Bronchial epithelial cell (primary cell): ENCODE results near the gene SIL1. TPM values are rescaled to one million over a fixed set of nuclear protein-coding genes. Genes with fewer than 3 reads are reported as not detected.
"Not testable (repeated sequence)": the region's sequence is repeated elsewhere in the genome, so short reads cannot be mapped to it uniquely, and the experiment has no call there.

Experiments
- DNase-seq: peaks from one replicate; pipeline ENCODE4 v3.0.0-alpha.2; 2010; ENCODE audit warnings: low read depth
- FAIRE-seq: peaks from 2 replicates; lab custom pipeline; 2011; peaks lifted over from hg19 to GRCh38; lab: Jason Lieb, UNC
- H3K27me3 ChIP-seq: 2 replicates; pipeline ENCODE4 v1.5.1; 2011; ENCODE audit warnings: low read length; ENCODE audit not compliant: control insufficient read depth, insufficient read depth
- H3K36me3 ChIP-seq: 2 replicates; pipeline ENCODE4 v1.5.1; 2011; ENCODE audit warnings: low read length; ENCODE audit not compliant: control insufficient read depth, insufficient read depth
- H3K4me3 ChIP-seq: 2 replicates; pipeline ENCODE4 v1.5.1; 2011; ENCODE audit warnings: mild to moderate bottlenecking, low read depth, low read length, control low read depth
- total RNA-seq: library from RNA; depleted of rRNA; stranded (reverse); fragments of >200 nt; gene quantifications from 2 replicates; pipeline ENCODE4 v1.2.1, GENCODE V29; 2014
- TF ChIP-seq, protein P1 (sequence below): IDR thresholded peaks from 2 replicates; pipeline ENCODE4 v1.5.1; 2011; ENCODE audit warnings: mild to moderate bottlenecking, moderate library complexity, low read length, control low read depth, inconsistent platforms; ENCODE audit not compliant: insufficient read depth, severe bottlenecking

Gene SIL1
- total RNA-seq, 1 donor from 2014 or later, result 85.3 TPM

- DNase-seq, result peak; percentile 84
- no peak overlapping the region for H3K4me3 ChIP-seq
- FAIRE-seq, result no peak
- no peaks in the 10 kb centered on the region for H3K36me3 ChIP-seq
- no peaks in the 10 kb centered on the region for H3K27me3 ChIP-seq
- TF ChIP-seq, protein P1, sequence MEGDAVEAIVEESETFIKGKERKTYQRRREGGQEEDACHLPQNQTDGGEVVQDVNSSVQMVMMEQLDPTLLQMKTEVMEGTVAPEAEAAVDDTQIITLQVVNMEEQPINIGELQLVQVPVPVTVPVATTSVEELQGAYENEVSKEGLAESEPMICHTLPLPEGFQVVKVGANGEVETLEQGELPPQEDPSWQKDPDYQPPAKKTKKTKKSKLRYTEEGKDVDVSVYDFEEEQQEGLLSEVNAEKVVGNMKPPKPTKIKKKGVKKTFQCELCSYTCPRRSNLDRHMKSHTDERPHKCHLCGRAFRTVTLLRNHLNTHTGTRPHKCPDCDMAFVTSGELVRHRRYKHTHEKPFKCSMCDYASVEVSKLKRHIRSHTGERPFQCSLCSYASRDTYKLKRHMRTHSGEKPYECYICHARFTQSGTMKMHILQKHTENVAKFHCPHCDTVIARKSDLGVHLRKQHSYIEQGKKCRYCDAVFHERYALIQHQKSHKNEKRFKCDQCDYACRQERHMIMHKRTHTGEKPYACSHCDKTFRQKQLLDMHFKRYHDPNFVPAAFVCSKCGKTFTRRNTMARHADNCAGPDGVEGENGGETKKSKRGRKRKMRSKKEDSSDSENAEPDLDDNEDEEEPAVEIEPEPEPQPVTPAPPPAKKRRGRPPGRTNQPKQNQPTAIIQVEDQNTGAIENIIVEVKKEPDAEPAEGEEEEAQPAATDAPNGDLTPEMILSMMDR, result no peak
Observed at GRCh38 chr5:139181835-139182452, 16.2 kb downstream of the SIL1 start.

GRCh38 chr5:139181322-139181730 is 16.8 kb downstream of the SIL1 start:
- H3K36me3 ChIP-seq, result no peaks in the 10 kb centered on the region
- TF ChIP-seq, protein P1, result no peak
- H3K27me3 ChIP-seq, result no peaks in the 10 kb centered on the region
- FAIRE-seq (no peak), DNase-seq (no peak)
- no peak overlapping the region for H3K4me3 ChIP-seq

DNA sequence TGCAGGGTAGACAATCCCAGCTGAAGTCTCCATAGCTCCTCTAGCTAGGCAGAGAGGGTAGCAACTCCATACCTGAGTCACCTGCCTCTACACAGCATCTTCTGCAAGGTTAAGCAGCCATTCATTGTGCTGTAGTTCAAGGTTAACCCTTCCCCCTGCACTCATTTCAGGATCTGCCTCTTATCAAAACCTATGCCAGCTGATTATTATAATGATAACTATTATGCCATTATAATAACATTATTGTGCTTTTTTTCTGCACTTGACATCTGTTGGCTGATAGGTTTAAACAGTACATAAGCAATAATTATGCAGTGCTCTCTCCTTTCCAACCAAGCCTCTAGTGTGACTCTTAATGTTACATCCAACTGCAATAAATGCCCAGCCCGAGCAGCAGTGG is 17.3 kb downstream of the SIL1 start:
- TF ChIP-seq, protein P1, result no peak
- no peak for DNase-seq
- H3K36me3 ChIP-seq, result no peaks in the 10 kb centered on the region
- FAIRE-seq, result no peak
- no peaks in the 10 kb centered on the region for H3K27me3 ChIP-seq
- H3K4me3 ChIP-seq, result no peak overlapping the region

GRCh38 chr5:139179778-139180513 is 18.2 kb downstream of the SIL1 start:
- not testable (repeated sequence) for H3K36me3 ChIP-seq, DNase-seq, H3K27me3 ChIP-seq, H3K4me3 ChIP-seq, FAIRE-seq

- TF ChIP-seq, protein P1, result no peak
- DNase-seq, result peak; percentile 54
- no peak for FAIRE-seq
- Histone ChIP-seq H3K27me3 (no peaks in the 10 kb centered on the region), H3K36me3 (no peaks in the 10 kb centered on the region), H3K4me3 (no peak overlapping the region)
Observed at GRCh38 chr5:139178935-139179334, 19.2 kb downstream of the SIL1 start.

DNA sequence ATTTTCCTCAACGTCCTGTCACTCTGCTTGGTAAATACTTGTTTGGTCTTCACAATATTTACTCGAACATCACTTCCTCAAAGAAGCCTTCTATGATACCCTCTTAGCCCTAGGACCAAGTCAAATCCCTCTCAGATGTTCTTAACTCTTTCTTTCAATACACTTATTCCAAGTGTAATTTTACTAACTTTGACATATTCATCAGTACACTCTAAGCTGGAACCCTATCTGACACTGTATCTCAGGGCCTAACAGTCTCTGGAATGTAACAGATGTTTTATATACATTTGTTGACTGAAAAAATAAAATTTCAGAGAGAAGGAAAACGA is 19.6 kb downstream of the SIL1 start:
- DNase-seq (no peak), FAIRE-seq (no peak)
- TF ChIP-seq, protein P1, result no peak
- Histone ChIP-seq H3K27me3 (no peaks in the 10 kb centered on the region), H3K36me3 (no peaks in the 10 kb centered on the region), H3K4me3 (no peak overlapping the region)
